ENCODE measurements around the gene KIF26B.

The KIF26B gene

GRCh38 chr1:245444945-245445344 lies 290.2 kb downstream of the KIF26B start:
- DNase-seq (ENCODE audit: insufficient read length, low spot score) (no peak), FAIRE-seq (no peak)
- TF ChIP-seq, protein P1, sequence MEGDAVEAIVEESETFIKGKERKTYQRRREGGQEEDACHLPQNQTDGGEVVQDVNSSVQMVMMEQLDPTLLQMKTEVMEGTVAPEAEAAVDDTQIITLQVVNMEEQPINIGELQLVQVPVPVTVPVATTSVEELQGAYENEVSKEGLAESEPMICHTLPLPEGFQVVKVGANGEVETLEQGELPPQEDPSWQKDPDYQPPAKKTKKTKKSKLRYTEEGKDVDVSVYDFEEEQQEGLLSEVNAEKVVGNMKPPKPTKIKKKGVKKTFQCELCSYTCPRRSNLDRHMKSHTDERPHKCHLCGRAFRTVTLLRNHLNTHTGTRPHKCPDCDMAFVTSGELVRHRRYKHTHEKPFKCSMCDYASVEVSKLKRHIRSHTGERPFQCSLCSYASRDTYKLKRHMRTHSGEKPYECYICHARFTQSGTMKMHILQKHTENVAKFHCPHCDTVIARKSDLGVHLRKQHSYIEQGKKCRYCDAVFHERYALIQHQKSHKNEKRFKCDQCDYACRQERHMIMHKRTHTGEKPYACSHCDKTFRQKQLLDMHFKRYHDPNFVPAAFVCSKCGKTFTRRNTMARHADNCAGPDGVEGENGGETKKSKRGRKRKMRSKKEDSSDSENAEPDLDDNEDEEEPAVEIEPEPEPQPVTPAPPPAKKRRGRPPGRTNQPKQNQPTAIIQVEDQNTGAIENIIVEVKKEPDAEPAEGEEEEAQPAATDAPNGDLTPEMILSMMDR (IDR thresholded peaks at IDR 0.05; ENCODE audit: insufficient read depth, missing control alignments) = no peak

GRCh38 chr1:245448531-245448930 lies 293.7 kb downstream of the KIF26B start:
- TF ChIP-seq, protein P1 (IDR thresholded peaks at IDR 0.05; ENCODE audit: insufficient read depth, missing control alignments) = no peak
- no peak for DNase-seq (ENCODE audit: insufficient read length, low spot score)
- no peak for FAIRE-seq

DNA sequence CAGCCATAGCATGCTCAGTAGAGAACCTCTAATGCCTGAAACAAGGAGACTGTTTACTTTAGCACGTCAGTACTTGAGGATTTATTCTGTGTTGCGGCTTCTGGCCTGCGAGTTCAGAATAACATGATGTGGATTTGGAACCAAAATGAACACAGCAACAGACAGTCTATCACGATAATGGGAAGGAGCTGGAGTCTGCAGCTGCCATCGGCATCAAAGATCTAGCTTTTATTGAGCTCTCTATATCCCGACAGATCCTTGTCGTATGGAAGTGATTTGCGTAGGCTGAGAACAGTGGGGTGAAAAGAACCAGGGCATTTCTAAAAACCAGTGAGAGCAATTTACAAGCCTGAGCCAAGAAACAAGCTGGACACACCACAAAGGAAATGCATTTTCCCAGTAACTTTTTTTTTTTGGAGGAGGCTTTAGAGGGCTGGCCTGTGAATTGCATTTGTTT lies 294.2 kb downstream of the KIF26B start:
- DNase-seq (ENCODE audit: insufficient read length, low spot score) (no peak), FAIRE-seq (no peak)

GRCh38 chr1:245453541-245453940 lies 298.8 kb downstream of the KIF26B start:
- no peak for FAIRE-seq
- TF ChIP-seq, protein P1 (IDR thresholded peaks at IDR 0.05; ENCODE audit: insufficient read depth, missing control alignments) = no peak
- no peak for DNase-seq (ENCODE audit: insufficient read length, low spot score)

More for the DNA sequence above, 294.2 kb downstream of the KIF26B start:
- TF ChIP-seq, protein P1 (IDR thresholded peaks at IDR 0.05; ENCODE audit: insufficient read depth, missing control alignments) = no peak

- no peak for FAIRE-seq
- DNase-seq (ENCODE audit: insufficient read length, low spot score) = no peak
- TF ChIP-seq, protein P1 (IDR thresholded peaks at IDR 0.05; ENCODE audit: insufficient read depth, missing control alignments) = no peak
Observed at GRCh38 chr1:245454051-245454450, 299.3 kb downstream of the KIF26B start.

GRCh38 chr1:245457562-245457961 lies 302.8 kb downstream of the KIF26B start:
- FAIRE-seq (peak; percentile 38), DNase-seq (ENCODE audit: insufficient read length, low spot score) (no peak)
- TF ChIP-seq, protein P1 (IDR thresholded peaks at IDR 0.05; ENCODE audit: insufficient read depth, missing control alignments) = no peak

- TF ChIP-seq, protein P1 (IDR thresholded peaks at IDR 0.05; ENCODE audit: insufficient read depth, missing control alignments) = no peak
- no peak for FAIRE-seq
Observed at GRCh38 chr1:245458234-245458633, 303.4 kb downstream of the KIF26B start.

More at GRCh38 chr1:245458234-245458633, 303.4 kb downstream of the KIF26B start:
- no peak for DNase-seq (ENCODE audit: insufficient read length, low spot score)
